Fibroblast of skin of scalp (primary cell): ENCODE data around the gene PRRG1.
"Not testable (repeated sequence)": the region's sequence is repeated elsewhere in the genome, so short reads cannot be mapped to it uniquely, and the experiment has no call there.

Experiments used
- DNase-seq: peaks from one replicate; pipeline ENCODE4 v3.0.0-alpha.2; 2013

PRRG1 gene

DNA sequence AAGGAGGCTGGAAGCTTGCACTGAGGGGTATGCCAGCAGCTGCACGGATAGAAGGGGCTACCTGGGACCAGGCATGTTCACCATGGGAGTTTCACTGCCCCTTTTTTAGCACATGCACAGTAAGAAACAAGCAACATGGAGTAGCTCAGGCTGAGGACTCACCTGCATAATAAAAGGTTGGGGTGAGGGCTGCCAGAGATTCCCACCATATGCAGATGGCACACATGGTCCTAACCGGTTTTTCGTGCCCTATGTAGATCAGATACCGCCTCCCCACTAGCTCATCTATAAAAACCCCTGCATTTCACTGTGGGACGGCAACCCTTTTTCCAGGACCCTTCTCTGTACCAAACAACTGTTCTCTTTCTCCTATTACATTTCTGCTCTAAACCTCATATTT is 125.3 kb downstream of the PRRG1 start:
- no peak for DNase-seq

DNA sequence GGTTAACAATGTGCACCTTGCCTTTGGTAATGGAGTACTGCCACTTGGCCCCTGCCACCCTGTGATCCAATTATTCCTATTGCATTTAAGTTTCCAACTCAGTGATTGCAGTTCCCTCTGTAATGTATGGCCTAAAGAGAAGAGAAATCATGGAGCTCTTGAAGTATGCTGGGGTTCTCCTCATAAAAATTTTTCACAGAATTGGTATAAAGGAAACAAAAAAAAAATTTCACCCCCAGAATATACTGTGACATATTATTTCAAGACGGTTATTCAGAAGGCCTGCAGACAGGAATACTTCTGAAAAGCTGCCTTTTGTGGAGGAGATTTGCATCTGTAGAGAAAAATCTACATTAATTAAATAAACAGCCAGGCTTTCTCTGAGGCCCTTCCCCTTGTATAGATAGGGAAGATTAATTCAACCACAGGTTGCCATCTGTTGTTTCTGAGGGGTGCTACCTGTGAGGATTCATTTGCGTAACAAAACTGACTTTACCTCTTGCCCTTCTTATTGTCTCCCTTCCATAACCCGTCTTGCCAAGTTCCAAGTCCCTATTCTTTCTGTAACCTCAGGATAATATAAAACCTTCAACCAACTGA is 127.5 kb downstream of the PRRG1 start:
- no peak for DNase-seq

DNA sequence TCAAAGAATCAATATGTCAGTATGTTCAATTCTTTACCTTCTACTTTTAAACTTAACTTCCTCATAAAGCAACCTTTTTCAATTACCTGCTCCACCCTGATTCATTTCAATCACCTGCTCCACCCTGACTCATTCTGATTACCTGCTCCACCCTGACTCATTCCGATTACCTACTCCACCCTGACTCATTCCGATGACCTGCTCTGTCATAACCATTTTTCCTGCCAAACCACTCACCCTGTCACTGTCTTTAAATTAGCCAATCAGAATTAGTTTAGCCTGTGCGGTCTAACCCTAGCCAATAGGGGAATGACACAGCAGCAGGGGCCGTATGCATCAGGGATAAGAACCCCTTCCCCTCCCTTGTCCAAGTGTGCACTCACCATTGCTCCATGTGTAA is 135.2 kb downstream of the PRRG1 start:
- not testable (repeated sequence) for DNase-seq

DNA sequence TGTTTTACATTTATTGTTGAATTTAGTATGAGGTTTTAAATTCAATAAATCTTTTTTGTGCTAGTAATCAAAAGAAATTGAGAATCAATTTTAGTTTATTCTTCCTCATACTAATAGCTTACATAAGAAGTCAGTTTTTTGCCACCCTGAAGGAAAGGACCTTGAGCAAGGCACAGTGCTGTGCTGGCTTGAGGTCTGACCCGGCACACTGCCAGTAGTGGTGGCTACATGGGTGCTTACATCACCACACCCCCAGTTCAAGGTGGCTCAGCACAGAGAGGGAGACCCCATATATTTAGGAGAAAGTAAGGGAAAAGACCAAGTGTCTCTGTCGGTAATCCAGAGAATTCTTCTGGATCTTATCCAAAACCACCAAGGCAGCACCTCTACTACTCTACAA is 136.3 kb downstream of the PRRG1 start:
- DNase-seq, result no peak

DNA sequence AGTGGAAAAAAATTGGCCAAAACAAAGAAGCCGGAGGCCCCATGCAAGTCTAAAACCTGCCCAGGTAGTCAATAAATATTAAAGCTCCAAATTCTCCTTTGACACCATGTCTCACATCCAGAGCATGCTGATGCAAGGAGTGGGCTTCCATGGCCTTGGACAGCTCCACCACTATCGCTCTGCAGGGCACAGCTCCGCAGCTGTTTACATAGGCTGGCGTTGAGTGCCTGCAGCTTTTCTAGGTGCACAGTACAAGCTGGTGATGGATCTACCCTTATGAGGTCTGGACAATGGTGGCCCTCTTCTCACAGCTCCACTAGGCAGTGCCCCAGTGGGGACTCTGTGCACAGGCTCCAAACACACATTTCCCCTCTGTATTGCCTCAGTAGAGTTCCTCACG is 138.1 kb downstream of the PRRG1 start:
- DNase-seq, result no peak

DNA sequence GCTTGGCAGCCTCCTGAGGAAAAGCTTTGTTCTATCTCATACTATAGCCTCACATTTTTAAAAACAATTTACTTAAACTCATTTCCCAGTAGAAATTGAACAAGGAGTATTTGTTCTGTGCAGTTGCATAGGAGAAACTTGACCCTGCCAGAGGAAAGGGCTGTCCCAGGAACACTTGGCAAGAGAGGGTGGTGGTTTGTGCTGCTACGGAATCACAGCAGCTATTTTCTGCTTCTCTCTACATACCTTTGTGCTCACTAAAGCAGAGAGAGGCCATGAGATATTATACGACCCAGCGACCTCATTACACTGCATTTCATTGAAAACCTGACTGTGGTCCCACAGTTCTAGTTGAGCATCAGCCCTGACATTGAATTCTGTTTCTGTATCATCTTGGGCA is 139.2 kb downstream of the PRRG1 start:
- DNase-seq, result no peak

DNA sequence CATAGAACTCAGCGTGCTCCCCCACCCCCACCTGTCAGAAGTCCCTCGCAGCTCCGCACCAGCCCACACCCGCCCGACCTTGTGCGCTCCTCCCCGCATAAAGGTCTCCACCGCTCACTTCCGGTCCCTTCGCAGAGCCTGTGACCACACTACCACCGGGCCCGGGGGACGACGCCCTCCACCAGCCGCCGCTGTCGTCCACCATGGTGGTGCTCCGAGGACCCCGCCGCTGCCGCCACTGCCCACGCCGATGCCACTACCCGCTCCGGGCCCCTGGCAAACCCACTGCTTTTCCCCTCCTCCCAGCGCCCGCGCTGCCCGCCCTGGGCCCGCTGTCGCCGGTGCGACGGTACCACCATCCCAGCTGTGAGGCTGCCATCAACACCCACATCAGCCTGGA is 142.5 kb downstream of the PRRG1 start:
- no peak for DNase-seq

DNA sequence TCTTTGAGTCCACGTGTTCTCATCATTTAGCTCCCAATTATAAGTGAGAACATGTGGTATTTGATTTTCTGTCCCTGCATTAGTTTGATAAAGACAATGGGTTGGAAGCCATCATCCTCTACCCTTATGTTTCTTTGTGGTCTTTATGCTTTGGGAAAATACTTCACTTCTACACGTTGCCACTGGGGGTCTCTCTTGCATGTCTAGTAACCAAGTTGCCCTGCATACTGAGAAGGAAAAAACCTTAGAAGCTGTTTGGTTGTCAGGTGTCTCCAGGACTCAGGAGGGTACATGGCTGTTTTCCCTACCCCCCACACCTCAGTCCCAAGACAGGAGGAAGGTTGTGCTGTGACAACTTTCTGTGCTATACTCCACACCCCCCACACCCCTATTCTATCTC is 146.6 kb downstream of the PRRG1 start:
- not testable (repeated sequence) for DNase-seq

DNA sequence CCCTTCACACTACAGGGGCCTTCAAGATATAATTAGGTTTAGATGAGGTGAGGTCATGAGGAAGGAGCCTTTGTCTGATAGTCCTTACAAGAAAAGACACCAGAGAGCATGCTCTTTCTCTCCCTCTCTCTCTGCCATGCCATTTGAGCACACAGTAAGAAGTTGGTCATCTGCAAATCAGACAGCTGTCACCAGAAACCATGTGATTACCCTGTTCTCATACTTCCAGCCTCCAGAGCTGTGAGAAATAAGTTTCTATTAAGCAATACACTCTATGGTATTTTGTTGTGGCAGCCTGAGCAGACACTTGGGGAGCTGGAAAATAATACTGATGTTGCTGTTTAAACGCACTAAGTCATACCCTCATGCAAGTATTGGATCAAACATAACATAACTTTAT is 148.0 kb downstream of the PRRG1 start:
- not testable (repeated sequence) for DNase-seq

DNA sequence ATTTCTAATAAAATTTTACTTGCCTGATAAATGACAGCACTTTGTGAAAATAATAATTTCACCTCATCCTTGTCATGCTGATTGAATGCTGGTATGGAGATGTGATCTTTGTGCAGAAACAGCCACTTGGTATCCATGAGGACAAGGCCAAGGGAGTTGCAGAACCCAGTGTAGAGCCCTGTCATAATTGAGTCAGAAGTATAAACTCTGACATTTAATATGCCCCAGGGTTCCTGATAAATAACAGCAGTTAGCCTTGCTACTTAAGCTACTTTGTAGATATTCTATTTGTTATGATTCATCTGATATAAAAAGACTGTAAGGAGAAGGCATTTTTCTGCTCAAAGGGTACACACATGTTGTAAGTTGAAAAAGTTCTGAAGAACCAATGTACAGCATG is 149.2 kb downstream of the PRRG1 start:
- not testable (repeated sequence) for DNase-seq

DNA sequence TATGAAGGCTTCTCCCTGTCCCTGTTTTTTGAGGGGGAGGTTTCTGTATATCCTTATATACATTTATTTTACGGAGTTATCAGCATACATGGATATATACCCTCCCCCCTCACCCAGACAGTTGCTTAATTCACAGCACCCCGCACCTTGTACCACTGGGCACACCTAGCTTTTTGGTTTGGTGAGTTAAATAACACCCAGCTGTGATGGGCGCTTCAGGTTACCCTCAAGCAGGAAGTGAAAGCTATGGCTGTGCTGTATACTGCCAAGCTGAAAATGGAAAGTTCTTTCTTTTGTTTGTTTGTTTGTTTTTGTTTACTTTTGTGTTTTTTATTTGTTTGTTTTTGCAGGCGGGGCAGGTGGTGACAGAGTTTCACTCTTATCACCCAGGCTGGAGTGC is 150.5 kb downstream of the PRRG1 start:
- not testable (repeated sequence) for DNase-seq

DNA sequence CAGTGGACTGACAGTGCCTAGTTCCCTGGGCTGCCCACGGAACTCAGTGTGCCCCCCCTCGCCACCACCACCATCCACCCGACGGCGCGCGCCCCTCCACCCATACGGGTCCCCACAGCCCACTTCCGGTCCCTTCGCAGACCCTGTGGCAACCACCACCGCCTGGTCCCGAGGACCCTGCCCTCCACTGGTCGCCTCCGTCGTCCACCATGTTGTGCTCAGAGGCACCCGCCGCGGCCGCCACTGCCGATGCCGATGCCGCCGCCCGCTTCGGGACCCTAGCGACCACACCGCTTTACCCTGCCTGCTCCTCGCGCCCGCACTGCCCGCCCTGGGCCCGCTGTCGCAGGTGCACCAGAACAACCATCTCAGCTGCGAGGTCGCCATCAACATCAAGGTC is 155.8 kb downstream of the PRRG1 start:
- DNase-seq, result no peak
